Subcutaneous adipose tissue (tissue), 4 donors: ENCODE results near the gene RLN3. TPM values are rescaled to one million over a fixed set of nuclear protein-coding genes. Genes with fewer than 3 reads are reported as not detected.

ENCODE experiments used
- total RNA-seq, 4 donors: library from RNA; depleted of rRNA; stranded (reverse); fragments of >200 nt; gene quantifications; one replicate each; pipeline ENCODE4 v1.1.0, GENCODE V29; 2016
- TF ChIP-seq, protein P1 (sequence below): fragments of 450-650 bp; IDR thresholded peaks from one replicate; pipeline ENCODE4 v1.5.1; 2016; ENCODE audit warnings: low read depth, mild to moderate bottlenecking, control low read depth, antibody characterized with exemption, moderate library complexity

RLN3 gene
- total RNA-seq, 4 donors from 2014 or later: not detected

DNA sequence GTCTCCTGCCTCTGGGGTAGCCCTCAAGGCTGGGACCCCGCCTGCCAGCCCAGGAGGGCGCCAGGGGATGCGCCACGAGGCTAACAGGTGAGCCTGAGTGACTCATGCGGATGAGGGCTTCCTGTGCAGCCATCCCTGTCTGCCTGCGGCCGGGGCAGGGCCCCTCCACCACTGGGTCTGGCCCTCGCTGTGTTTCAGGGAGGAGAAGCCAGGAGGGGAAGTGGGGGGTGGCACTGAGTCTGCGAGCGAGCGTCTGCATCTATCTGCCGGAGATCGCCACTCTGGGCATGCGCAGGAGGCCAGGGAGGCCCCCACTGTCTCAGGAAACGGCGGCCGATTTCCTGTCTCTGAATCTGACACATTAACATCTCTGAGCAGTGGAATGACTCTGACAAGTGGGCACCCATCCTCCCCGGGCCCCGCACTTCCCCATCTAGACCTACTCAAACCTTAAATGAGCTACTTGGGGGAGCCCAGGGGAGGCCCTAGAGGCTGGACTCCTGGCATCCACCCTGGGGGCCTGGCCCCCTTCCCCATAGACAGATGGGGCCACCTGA is 41.5 kb upstream of the RLN3 start:
- TF ChIP-seq, protein P1, sequence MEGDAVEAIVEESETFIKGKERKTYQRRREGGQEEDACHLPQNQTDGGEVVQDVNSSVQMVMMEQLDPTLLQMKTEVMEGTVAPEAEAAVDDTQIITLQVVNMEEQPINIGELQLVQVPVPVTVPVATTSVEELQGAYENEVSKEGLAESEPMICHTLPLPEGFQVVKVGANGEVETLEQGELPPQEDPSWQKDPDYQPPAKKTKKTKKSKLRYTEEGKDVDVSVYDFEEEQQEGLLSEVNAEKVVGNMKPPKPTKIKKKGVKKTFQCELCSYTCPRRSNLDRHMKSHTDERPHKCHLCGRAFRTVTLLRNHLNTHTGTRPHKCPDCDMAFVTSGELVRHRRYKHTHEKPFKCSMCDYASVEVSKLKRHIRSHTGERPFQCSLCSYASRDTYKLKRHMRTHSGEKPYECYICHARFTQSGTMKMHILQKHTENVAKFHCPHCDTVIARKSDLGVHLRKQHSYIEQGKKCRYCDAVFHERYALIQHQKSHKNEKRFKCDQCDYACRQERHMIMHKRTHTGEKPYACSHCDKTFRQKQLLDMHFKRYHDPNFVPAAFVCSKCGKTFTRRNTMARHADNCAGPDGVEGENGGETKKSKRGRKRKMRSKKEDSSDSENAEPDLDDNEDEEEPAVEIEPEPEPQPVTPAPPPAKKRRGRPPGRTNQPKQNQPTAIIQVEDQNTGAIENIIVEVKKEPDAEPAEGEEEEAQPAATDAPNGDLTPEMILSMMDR: no peak

DNA sequence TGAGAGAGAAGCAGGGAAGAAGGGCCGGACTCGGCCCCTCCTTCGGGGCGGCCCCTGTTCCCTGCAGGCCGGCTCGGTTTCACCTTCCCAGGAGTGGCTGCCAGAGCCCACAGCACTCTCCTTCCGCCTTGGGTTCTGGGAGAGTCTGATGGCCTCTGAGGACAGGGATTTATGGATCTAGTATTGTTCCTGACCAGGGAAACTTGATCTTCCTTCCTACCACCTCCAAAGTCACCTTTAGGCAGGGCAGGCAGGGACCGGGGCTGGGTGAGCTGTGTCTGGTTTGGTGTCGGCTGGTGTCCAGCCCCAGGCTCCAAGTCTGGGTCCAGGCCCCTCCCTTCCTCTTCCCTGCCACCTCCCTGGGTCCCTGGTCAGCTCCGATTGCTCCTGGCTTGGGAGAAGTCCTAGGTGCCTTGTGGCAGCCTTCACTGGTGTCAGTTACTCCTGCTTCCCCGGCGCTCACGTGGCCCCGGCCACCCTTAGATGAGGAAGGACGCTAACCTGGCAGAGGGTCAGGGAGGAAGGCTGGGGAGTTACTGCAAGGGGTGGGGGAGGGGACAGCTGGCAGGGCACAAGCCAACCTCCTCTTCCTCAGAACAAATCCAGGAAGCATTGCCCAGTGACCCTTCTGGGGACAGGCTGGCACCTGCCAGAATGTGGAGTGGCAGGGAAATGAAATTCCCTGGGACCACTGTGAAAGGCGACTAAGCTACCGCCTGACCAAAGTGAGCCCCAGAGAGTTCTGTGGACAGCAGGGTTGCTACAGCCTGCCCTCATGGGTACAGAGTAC is 40.7 kb upstream of the RLN3 start:
- TF ChIP-seq, protein P1: no peak

DNA sequence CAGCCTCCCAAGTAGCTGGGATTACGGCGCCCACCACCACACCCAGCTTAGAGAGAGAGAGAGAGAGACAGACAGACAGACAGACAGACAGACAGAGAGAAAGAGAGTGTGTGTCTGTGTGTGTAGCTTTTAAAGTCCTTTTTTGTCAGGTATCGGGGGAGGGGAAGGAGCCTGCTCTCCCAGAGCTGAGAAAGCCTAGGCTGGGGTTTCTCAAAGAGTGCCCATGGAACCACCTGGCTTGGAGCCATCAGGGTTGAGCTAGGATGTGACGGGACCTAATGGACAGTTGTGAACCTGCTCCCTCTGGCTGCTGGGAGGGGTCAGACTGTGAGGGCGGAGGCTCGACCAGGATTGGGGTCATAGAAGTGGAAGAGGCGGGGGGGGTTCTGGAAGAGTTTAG is 38.5 kb upstream of the RLN3 start:
- TF ChIP-seq, protein P1: no peak

DNA sequence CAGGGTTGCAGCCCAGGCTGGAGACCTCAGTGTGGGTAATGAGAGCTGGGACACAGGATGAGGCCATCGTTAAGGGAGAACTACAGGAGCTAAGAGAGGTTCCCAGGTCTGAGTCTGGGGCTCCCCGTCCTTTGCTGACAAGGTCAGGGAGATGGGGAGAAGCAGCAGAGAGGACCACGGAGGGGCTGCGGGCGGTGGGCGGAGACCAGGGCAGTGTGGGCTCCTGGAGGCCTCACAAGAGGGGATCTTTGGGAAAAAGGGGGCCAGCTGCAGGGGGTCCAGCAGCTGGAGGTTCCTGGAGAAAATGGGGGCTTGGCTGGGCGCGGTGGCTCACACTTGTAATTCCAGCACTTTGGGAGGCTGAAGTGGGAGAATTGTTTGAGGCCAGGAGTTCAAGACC is 37.9 kb upstream of the RLN3 start:
- TF ChIP-seq, protein P1: no peak

DNA sequence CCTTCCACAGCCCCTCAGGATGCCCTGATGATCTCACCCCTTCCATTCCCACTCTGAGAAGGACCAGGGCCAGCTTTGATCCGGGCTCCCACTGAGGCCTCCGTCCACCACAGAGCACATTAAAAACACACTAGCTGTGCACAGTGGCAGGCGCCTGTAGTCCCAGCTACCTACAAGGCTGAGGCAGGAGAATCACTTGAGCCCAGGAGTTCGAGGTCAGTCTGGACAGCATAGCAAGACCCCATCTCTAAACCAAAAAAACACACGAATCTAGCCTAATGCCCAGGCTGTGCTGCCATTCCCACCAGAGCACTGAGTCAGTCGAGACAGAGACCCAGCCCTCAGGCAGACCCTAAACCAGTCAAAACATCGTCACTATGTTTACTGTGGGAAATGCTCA is 35.9 kb upstream of the RLN3 start:
- TF ChIP-seq, protein P1: no peak

DNA sequence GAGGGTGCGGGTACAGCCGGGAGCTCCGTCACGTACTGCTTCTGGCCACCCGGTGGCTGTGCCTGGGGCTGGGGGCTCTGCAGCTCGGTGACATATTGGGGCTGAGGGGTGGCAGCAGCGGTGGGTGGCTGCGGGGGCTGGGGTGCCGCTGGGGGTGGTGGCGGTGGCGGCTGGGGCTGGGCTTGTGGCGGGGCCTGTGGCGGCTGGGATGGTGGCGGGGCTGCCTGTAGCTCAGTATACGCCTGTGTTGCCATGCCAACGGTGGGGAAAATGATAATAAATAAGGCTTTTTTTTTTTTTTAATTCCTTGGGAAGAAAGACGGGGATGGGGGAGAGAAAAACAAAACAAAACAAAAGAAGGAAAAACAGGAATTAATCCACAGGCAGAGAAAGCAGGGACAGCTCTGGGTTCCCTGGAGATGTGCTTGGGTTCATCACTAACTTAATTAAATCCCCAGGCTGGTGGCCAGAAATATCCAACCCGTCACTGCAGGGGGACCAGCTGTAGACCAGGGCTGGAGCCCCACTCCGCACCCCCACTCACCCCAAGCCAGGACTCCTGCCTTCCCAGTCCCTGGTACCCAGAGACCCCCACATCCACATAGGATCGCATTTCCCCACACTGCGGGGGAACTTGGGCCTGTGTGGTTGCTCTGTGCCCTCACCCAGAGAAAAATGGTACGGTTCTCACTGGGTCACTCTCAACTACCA is 34.2 kb upstream of the RLN3 start:
- TF ChIP-seq, protein P1: no peak
